ENCODE results near the gene DNM1L.
"Not testable (repeated sequence)": the region's sequence is repeated elsewhere in the genome, so short reads cannot be mapped to it uniquely, and the experiment has no call there.

Gene DNM1L

DNA sequence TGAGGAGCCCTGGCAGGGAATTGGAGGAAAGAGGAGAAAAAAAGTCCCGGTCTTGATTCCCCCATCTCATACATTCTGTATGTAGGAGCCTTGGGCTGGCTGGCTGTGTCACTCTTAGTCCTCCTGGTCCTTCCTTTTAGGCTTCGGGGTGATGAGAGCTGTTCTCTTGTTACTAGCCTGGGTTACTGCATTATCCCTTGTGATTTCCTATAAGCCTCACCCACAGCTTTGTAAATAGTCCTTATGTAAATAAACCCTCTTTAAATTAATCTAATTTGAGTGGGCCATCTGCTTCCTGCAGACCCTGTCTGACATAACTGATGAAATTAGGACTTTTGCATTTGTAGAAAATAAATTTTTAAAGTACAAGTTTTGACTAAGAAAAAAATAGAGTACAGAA lies 19.2 kb downstream of the DNM1L start:
- DNase-seq = peak; percentile 70

GRCh38 chr12:32699437-32699836 lies 20.3 kb downstream of the DNM1L start:
- DNase-seq = not testable (repeated sequence)

GRCh38 chr12:32702473-32702872 lies 23.4 kb downstream of the DNM1L start:
- DNase-seq = no peak

DNA sequence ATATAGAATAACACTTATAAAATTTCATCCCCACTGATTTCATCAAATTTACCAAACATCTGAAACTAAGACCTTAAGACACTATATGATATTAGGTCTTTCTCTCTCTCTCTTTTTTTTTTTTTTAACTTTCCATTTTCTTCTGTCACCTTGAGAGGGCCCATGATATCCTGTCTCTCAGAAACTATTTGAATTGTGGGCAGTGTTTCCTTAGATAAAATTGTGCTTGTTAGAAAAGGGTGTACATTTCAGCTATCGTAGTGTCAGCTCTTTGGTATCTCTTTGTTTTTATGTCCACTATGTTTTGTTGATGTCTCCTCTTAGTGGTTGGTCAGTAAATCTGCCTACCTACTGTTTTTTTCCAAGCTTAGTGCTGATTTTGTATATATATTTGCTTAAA lies 23.8 kb downstream of the DNM1L start:
- no peak for DNase-seq

- DNase-seq = no peak
Measured at GRCh38 chr12:32705783-32706182, 26.7 kb downstream of the DNM1L start.

- DNase-seq = no peak
Measured at GRCh38 chr12:32706335-32707024, 27.4 kb downstream of the DNM1L start.

- DNase-seq = no peak
Measured at GRCh38 chr12:32708926-32709325, 29.8 kb downstream of the DNM1L start.

DNA sequence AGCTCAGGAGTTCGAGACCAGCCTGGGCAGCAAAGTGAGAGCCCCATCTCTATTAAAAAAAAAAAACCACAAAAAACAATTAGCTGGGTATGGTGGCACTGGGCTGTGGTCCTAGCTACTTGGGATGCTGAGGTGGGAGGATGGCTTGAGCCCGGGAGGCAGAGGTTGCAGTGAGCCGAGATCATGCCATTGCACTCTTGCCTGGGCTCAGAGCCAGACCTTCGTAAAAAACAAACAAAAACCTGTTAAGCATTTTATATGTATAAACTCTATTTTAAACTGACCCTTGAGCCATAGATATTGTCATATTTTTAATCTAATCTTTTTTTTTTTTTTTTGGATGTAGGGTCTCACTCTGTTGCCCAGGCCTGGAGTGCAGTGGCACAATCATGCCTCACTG lies 35.7 kb downstream of the DNM1L start:
- no peak for DNase-seq

DNA sequence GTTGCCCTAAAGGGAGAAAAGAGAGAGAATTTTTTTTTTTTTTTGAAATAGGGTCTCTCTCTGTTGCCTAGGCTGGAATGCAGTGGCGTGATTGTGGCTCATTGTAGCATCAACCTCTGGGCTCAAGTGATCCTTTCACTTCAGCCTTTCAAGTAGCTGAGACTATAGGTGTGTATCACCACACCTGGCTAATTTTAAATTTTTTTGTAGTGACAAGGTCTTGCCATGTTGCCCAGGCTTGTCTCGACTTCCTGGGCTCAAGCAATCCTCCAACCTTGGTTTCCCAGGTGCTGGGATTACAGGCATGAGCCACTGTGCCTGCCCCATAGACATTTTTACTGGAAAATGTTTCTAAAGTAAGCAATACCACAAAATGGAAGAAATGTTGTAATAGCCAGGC lies 39.8 kb downstream of the DNM1L start:
- no peak for DNase-seq

- not testable (repeated sequence) for DNase-seq
Measured at GRCh38 chr12:32725308-32725707, 46.2 kb downstream of the DNM1L start.

DNA sequence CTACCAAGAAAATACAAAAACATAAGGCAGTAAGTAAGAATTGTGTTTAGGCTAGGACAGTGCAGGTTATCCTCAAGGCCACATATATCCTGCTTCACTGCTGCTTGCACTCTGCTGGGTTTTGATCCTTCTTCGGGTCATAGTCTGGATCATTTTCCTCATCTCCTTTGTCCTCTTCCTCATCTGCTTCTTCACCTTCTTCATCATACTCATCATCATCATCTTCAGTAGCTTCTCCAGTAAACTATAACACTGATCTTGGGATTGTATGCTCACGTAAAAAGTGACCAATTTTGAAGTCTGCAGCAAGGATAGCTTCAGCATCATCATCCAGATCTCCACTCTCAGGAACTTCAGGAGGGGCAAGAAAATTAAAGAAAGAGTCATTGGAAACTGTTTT lies 47.2 kb downstream of the DNM1L start:
- DNase-seq = no peak

DNA sequence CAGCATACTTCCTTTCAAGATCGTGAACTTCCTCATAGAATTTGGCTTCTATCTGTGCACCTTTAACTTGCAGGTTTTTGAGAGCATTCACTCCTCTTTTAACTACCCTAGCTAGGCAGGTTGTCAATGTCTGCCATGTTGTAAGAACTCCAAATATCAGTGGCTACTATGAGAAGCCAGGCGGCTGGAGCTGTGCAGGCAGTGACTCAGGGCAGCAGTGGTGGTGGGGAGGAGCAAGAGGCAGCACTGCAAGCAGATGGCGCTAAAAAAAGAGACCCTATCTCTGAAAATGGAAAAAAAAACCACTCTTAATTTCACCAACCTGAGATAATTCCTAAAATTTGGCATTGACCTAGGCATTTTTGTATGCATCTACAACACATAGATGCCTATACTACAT lies 48.1 kb downstream of the DNM1L start:
- DNase-seq = no peak

- DNase-seq = no peak
Measured at GRCh38 chr12:32734952-32735351, 55.9 kb downstream of the DNM1L start.

DNA sequence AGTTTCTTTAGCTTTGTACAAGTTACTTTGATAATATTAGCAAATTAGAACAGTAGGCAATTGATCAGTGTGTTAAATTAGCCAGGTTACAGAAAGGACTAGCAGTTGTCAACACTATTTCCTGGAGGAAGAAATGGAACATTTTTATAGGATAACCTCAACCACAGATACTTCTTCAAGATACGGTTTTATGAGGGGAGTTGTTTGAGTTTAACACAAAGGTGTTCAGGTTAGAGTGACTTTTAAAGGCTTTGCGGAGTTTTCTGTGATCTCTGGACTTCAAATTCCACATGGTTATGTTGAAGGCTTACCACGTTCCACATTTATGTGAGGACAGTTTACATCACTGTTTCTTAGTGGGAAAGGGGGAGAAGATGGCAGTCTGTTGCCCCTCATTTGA lies 57.3 kb downstream of the DNM1L start:
- DNase-seq = no peak

DNA sequence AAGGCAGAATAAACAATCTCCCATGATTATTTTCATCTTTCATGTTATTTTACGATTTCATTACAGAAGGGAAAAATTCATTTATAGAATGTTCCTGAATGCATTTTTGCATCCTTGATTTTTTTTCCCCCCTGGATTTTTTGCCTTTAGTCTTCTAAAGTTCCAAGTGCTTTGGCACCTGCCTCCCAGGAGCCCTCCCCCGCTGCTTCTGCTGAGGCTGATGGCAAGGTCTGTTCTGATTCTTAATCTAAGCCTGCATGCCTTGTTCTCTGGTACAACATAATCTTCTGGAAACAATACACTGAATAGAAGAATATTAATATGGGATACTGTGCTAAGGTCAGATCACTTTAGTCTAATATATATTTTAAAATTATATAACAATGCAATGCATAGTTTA lies 58.6 kb downstream of the DNM1L start:
- DNase-seq = no peak

DNA sequence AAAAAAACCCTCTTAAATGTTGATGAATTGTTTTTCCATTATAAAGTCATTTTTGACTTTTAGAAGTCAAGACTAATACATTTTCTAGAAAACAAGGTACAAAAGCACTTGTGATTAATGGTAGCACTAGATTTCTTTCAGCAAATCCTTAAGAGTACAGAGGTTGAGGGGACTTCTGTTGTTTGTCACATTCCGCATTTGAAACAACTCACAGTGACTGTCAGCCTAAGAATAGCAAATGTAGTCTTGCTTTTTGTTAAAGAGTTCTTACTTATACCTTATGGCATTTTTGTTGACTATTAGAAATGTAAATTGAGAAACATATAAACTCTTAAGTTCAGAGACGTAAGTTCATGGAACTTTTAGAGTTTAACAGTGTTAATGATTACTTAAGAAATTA lies 60.2 kb downstream of the DNM1L start:
- no peak for DNase-seq

DNA sequence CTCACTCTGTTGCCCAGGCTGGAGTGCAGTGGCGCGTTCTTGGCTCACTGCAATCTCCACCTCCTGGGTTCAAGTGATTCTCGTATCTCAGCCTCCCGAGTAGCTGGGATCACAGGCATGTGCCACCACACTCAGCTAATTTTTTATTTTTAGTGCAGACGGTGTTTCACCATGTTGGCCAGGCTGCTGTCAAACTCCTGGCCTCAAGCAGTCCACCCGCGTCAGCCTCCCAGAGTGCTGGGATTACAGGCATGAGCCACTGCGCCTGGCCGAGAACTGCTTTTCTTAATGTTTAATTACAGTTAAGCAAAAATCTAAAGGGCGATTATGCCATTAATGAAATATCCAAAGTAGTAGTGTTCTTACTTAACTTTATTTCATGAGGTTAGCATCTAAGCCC lies 63.0 kb downstream of the DNM1L start:
- no peak for DNase-seq

DNA sequence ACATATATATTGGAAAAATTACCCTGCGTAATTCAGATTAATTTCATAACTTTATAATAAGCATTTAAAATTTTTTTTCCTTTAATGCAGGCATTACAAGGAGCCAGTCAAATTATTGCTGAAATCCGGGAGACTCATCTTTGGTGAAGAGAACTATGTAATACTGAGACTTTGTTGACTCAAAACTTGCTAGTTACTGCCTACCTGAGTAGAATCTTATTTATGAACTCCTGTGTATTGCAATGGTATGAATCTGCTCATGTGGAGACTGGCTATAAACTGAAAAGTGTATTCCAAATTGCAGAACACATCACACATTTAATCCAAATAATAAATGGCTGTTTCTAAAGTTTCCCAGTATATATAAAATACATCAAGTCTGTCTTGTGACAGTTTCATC lies 64.2 kb downstream of the DNM1L start:
- no peak for DNase-seq

- DNase-seq = no peak
Measured at GRCh38 chr12:32753605-32754004, 74.5 kb downstream of the DNM1L start.

DNA sequence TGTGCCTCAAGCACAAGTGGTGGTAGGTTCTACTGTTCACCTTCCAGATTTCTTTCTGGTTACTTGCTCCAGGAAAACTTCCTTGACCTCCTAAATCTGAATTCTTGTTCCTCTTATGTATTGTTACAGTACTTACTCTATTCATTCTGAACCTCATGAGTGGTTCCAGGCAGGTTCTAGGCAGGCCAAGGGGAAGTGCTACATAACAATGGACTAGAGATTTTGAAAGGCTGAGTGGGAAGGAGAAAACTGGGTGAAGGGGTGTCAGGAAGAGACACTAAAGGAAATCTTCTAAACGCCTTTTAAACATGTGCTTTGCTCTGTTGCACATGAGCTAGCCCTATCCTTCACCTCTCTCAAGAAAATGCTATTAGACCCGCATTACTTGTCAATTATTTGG lies 75.0 kb downstream of the DNM1L start:
- DNase-seq = no peak

DNA sequence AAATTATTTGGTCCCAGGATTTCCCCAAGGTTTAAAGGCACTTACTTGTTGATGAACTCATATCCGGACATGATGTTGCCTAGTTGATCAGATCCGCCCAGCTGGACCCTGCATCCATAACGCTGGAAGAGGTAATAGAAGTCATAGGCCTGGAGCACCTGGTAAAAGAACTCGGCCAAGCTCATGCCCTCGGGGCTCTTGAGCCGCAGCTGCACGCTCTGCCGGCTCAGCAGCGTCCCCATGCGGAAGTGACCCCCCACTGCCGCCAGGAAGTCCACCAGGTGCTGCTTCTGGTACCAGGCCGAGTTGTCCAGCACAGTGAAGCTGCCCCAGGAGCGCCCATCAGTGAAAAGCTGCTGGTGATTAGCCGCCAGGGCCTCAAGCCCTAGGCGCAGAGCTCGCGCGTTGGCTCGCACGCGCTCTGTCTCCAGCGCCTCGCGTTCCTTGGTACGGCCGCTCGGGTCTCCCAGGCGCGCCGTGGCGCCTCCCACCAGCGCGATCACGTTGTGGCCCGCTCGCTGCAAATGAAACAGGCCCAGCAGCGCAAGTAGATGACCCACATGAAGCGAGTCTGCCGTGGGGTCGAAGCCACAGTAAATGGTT lies 76.1 kb downstream of the DNM1L start:
- peak; percentile 73 for DNase-seq

GRCh38 chr12:32755654-32756475 lies 76.8 kb downstream of the DNM1L start, which contains the start of gene YARS2:
Gene YARS2 (minus strand): TSS chr12:32755897. CDS start chr12:32755874, 23 bp downstream.
- peak; percentile 96 for DNase-seq

DNA sequence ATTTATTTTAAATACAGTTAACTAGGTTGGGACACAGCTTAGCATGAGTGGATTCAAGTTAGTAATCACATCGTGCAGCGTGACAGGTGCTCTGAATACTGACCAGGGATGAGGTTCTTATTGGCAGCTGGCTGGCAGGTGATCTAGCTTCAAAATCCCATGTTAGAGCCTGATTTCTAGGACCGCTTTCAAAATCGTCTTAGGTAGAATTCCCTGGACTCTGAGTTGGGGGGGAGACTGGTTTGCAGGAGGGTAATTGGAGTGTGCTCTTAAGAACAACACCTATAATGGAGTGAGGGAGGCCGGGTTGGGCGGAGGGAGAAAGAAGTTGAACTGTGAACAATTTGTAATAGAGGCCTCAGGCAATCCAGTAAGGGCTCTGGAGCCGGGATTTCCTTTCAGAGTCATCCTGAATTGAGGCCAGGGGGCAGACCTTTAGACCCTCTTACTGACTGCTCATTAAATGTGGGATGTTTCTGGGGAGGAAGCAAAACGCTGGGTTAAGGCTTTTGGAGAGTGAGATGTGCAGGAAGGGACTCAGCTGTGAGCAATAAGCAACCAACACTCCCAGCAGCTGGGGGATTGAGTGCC lies 77.5 kb downstream of the DNM1L start:
- no peak for DNase-seq

GRCh38 chr12:32757157-32757556 lies 78.1 kb downstream of the DNM1L start:
- no peak for DNase-seq

All from SHP77 treated with DMSO at 0.1 percent for 48 hours (cell line).